Myocyte (in vitro differentiated cells): ENCODE data around the gene SLC35G4. TPM values are rescaled to one million over a fixed set of nuclear protein-coding genes. Genes with fewer than 3 reads are reported as not detected.
A peak's percentile ranks its signal among the peaks of the same experiment; 100 is the strongest.
"Not testable (repeated sequence)": the region's sequence is repeated elsewhere in the genome, so short reads cannot be mapped to it uniquely, and the experiment has no call there.

Source experiments
- DNase-seq: peaks from one replicate; pipeline ENCODE4 v3.0.0-alpha.2; 2012; ENCODE audit warnings: low read depth
- microRNA-seq: library from miRNA; unstranded; fragments of <30 nt; microRNA quantifications from one replicate; pipeline ENCODE4, GENCODE V29; 2016
- total RNA-seq: library from RNA; depleted of rRNA; stranded (reverse); fragments of >200 nt; gene quantifications from 2 replicates; pipeline ENCODE4 v1.2.3, GENCODE V29; 2014

The SLC35G4 gene
- total RNA-seq, 1 donor from 2014 or later: not detected

DNA sequence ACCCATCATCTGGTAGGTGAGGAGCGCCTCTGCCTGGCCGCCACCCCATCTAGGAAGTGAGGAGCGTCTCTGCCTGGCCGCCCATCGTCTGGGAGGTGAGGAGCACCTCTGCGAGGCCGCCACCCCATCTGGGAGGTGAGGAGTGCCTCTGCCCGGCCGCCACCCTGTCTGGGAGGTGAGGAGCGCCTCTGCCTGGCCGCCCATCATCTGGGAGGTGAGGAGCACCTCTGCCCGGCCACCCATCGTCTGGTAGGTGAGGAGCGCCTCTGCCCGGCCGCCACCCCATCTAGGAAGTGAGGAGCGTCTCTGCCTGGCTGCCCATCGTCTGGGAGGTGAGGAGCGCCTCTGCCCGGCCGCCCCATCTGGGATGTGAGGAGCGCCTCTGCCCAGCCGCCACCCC is 4.2 kb downstream of the SLC35G4 start:
- not testable (repeated sequence) for DNase-seq

DNA sequence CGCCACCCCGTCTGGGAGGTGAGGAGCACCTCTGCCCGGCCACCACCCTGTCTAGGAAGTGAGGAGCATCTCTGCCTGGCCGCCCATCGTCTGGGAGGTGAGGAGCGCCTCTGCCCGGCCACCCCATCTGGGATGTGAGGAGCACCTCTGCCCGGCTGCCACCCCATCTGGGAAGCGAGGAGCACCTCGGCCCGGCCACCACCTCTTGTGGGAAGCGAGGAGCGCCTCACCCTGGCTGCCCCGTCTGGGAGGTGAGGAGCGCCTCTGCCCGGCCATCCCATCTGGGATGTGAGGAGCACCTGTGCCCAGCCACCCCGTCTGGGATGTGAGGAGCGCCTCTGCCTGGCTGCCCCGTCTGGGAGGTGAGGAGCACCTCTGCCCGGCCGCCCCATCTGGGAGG is 4.6 kb downstream of the SLC35G4 start:
- not testable (repeated sequence) for DNase-seq

DNA sequence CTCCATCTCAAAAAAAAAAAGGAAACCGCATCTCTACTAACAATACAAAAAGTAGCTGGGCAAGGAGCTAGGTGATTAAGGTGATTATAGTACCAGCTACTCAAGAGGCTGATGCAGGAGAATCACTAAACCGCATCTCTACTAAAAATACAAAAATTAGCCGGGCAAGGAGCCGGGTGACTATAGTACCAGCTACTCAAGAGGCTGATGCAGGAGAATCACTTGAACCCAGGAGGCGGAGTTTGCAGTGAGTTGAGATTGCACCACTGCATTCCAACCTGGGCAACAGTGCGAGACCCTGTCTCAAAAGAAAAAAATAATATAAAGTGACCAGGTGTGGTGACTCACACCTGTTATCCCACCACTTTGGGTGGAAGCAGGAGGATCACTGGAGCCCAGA is 5.6 kb downstream of the SLC35G4 start:
- not testable (repeated sequence) for DNase-seq

DNA sequence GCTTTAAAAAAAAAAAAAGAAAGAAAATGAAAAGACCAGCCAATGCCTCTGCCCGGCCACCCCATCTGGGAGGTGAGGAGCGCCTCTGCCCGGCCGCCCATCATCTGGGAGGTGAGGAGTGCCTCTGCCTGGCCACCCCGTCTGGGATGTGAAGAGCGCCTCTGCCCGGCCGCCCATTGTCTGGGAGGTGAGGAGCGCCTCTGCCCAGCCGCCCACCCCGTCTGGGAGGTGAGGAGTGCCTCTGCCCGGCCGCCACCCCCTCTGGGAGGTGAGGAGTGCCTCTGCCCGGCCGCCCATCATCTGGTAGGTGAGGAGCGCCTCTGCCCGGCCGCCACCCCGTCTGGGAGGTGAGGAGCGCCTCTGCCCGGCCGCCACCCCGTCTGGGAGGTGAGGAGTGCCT is 37.9 kb downstream of the SLC35G4 start:
- not testable (repeated sequence) for DNase-seq

DNA sequence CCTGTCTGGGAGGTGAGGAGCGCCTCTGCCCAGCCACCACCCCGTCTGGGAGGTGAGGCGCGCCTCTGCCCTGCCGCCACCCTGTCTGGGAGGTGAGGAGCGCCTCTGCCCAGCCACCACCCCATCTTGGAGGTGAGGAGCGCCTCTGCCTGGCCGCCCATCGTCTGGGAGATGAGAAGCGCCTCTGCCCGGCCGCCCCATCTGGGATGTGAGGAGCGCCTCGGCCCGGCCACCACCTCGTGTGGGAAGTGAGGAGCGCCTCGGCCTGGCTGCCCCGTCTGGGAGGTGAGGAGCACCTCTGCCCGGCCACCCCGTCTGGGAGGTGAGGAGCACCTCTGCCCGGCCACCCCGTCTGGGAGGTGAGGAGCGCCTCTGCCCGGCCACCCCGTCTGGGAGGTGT is 38.4 kb downstream of the SLC35G4 start:
- not testable (repeated sequence) for DNase-seq

DNA sequence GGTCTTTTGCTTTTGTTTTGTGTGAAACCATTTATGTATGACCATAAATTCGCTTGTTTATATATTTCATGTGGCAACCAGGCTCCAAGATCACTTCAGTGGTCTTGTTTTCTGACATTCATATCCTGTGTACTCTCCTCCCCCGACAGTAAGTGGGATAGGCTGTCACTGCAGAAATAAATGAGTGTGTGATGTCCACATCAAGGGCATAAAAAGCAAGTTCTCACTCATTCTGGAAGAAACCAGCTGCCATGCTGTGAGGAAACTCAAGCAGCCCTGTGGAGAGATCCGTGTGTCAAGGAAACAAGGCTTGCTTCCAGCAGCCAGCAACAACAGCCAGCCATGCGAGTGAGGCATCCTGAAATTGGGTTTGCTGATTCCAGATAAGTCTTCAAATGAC is 40.4 kb downstream of the SLC35G4 start:
- DNase-seq: no peak

DNA sequence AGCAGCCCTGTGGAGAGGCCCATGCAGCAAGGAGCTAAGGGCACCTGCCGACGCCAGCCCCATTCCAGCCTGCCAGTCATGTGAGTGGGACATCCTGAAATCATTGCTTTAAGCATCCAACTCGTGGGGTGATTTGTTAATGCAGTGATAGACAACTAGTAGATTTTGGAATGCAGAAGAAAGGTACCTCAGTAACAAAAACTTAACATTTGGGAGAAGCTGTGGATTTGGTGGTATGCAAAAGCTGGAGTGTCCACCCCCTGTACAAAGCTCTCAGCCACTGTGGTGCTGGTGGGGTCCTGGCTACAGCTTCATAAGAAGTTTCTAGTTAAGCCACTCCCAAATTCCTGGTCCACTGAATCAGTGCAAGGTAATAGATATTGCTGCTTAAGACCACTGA is 42.5 kb downstream of the SLC35G4 start:
- no peak for DNase-seq

DNA sequence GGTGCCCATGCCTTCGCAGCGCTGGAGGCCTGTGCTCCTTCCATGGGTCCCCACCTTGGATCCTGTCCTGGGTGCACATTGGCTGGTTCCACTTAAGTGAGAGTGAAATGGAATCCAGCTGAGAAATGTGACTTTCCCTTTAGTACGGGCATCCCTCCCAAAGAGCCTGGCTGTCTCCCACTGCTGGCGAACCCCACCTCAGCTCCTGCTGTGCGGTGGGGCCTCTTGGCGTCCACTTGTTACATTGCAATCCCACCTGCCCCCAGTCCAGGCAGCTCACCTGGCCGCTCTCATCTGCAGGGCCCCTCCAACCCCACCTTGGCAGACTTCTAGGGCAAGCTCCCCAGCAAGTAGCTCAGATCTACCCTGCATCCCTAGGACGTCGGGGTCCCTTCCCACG is 44.1 kb downstream of the SLC35G4 start:
- no peak for DNase-seq

DNA sequence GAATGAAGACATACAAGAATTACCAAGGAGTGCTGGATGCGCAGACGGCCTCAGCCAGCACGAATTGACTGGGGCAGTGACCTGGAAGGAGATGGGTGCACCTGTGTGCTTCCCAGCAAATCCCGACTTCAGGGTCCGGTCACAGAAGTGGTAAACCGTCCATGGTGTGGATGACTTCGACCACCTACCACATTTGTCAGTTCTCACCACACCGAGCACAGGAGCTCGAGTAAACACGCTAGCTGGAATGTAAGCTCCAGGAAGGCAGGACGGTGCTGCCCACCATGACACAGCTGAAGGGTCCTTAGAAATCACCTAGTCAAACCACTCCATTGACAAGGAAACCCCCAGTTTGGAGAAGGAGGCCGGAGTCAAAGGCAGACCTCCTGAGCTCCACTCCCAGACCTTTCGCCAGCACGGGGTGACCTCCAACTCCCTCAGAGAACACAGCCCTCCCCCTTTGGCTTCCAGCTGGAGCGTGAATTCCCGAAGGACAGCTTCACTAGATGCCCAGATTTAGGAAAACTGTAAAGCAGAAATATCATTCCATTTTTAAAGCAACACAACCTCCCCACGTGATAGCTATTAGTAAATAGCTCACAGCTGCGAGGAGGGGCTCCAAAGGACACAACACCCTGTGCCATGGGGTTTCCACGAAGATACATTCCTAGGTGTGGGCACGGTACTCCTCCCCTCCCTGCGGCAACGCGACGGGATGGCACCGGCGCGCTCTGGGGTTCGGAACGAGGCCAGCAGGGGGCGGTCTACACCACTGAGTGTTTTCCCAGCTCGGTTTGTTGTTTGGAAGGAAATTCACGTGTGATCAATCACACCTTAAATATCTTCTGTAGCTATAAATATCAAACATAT is 45.6 kb downstream of the SLC35G4 start:
- DNase-seq: peak; percentile 48

DNA sequence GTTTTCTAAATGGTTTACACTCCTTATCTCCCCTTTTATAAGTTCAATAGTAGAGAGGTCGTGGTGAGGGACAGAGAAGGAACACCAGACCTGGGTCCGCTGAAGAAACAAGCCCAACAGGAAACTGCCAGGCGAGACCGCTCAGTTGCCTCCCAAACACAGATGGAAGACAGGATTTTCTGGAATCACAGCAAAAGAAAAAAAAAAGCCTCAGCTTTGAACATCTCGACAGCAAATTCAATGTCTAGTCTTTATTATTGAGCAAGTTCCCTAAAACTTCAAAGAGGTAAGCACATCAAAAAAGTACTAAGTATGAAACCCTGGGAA is 46.2 kb downstream of the SLC35G4 start:
- DNase-seq: no peak

DNA sequence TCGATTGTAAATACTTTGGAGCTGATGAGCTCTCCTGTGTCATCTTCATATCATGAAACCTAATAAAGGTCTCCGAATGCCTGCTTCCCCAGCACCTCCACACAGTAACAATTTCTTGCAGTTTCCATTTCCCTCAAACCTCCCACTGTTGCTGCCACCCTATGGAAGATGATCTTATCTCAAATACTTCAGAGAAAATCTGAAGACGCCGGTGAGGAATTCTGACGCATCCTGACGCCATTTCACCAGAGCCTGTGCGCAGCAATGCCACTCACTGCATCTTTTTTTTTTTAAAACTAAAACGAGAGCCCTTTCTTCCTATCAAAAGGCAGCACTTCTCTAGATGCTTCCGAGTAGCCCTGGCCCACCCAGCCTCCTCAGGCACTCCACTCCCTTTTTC is 47.8 kb downstream of the SLC35G4 start:
- DNase-seq: no peak

DNA sequence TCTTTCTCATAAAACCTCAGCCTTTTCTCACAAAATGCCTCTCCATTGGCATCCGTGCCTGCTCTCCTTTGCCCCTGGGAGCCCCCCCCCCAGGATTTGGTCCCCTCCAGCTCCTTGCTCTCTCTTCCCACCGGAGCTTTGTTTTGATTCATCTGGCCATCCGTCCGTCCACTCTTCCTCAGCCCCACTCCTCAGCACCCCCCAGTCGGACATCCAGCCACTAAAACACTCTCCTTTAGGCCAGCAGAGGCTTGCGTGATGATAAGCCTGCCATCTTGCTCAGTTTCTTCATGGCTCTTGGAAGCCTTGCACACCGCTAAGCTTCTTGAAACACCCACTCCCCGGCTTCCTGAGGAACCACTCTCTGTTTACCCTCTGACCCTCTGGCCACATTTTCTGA is 48.2 kb downstream of the SLC35G4 start:
- no peak for DNase-seq

DNA sequence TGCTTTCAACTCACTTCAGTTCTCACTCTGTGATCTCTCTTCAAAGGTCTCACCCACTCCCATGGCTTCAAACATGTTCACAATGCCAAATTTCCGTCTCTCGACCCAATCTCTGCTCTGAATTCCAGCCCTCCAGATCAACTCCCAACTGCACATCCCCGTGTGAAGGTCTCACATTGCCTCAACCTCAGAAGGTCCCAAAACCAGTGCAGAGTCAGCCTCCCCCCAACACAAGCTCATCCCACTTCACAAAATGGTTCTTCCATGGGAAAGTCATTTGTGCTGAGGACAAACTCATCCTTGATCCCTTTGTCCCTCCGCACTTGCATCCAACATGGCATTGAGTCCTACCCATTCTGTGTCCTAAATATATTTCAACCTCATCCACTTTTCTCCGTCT is 48.6 kb downstream of the SLC35G4 start:
- no peak for DNase-seq

DNA sequence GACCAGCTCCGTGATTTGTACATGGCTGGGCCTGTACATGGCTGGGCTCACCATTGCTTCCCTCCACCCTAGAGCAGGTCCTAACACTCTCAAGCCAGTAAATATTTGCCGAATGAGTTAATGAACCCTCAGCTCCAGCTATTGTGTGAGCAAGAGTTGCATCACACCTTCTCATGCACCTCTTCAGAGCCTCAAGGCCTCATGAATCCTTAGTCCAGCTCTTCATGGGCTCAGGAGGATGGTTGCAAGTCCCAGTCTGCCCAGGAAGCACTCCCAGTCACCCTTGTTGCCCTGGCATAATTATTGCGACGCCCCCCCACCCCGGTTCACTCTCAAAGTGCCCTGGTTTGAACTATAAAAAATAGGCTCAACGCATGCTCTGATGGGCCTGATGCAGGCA is 49.6 kb downstream of the SLC35G4 start:
- DNase-seq: no peak

Small RNA genes lying within 50 kb of the gene (microRNA-seq; reads per million reads assigned to microRNA genes)
- gene MIR7153: not detected

Other genes starting within 250 kb of the SLC35G4 start
- gene GNAL, start 79.7 kb downstream of the SLC35G4 start, total RNA-seq: 0.36 and 1.2 TPM in 2 replicates
- 46.1 and 52.9 TPM in 2 replicates for gene CHMP1B, start 241.8 kb downstream of the SLC35G4 start, total RNA-seq